OCI-LY7 (cell line): Measurements from ENCODE around the gene MLYCD.

Experiments used
- EZH2phosphoT487 ChIP-seq: fragments of 200-600 bp; sonication (generic); IDR thresholded peaks from 2 replicates; pipeline ENCODE4 v1.6.1; 2018; ENCODE audit warnings: low read depth, borderline replicate concordance, mild to moderate bottlenecking, mixed run types, antibody characterized with exemption, low read length, moderate library complexity, mixed read lengths
- TF ChIP-seq, protein P1 (sequence below): fragments of 200-600 bp; sonication (generic); conservative IDR thresholded peaks from 2 replicates; pipeline ENCODE4 v1.5.1; 2014; ENCODE audit warnings: mild to moderate bottlenecking, antibody characterized with exemption, low read length, moderate library complexity, mixed read lengths

DNA sequence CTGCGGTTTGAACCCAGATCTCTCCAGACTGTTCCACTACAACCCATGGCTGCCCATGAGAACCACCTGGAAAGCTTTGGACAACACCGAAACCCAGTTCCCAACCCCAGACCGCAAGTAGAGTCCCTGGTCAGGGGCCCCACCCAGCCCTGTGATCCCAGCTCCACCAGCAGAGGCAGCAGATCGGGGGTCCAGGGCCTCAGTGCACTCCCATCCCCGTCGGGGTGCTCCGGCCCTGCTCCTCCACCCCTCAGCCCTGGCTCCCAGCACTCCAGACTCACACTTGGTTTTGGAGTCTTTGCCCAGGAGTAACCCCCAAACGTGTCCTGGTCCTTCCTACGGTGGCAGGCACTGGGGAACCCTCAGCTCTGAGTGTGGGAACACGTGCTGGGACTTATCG lies 33.4 kb downstream of the MLYCD start:
- TF ChIP-seq, protein P1, sequence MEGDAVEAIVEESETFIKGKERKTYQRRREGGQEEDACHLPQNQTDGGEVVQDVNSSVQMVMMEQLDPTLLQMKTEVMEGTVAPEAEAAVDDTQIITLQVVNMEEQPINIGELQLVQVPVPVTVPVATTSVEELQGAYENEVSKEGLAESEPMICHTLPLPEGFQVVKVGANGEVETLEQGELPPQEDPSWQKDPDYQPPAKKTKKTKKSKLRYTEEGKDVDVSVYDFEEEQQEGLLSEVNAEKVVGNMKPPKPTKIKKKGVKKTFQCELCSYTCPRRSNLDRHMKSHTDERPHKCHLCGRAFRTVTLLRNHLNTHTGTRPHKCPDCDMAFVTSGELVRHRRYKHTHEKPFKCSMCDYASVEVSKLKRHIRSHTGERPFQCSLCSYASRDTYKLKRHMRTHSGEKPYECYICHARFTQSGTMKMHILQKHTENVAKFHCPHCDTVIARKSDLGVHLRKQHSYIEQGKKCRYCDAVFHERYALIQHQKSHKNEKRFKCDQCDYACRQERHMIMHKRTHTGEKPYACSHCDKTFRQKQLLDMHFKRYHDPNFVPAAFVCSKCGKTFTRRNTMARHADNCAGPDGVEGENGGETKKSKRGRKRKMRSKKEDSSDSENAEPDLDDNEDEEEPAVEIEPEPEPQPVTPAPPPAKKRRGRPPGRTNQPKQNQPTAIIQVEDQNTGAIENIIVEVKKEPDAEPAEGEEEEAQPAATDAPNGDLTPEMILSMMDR: no peak
- no peak for TF ChIP-seq EZH2phosphoT487
